ENCODE measurements around the gene NFASC.

The NFASC gene

DNA sequence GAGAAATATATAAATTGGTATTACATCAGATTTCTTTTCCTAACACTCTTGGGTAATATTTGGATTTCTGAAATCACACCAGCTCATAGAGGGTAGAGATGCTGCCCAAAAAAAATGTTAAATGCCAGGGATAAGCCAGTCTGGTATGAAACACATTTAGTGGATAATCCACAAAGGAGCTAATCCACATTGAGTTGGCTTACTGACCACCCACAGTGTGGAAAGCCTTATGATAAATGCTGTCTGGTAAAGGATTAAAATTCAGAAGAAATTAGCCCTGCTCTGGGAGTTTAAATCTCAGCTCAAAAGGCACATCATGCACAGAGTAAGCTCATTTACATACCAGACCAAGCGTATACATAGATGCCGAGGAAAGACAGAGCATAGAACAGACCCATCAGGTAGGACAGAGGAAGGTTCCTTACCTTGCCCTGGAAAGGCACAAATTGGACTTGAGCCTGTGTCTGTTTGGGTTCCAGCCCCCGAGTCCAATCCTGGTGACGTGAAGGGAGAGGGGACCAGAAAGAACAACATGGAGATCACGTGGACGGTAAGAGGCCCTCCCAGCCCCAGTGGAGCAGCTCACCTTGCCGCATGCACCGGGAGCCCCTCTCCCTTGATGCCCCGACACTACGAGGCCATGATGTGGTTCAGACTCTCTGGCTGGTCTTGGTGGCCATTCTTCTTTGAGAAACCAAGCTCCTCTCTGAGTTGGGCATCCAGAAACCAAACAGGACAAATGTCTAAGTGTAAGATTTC lies 109.4 kb downstream of the NFASC start:
- Mint-ChIP-seq H3K4me1 (ENCODE audit: low read depth) (no peaks in the 10 kb centered on the region), H3K27me3 (peaks cover 14% of the 10 kb centered on the region), H3K36me3 (no peaks in the 10 kb centered on the region), H3K9me3 (ENCODE audit: low read depth) (no peaks in the 10 kb centered on the region), H3K27ac (no peak overlapping the region), H3K4me3 (no peak overlapping the region)

DNA sequence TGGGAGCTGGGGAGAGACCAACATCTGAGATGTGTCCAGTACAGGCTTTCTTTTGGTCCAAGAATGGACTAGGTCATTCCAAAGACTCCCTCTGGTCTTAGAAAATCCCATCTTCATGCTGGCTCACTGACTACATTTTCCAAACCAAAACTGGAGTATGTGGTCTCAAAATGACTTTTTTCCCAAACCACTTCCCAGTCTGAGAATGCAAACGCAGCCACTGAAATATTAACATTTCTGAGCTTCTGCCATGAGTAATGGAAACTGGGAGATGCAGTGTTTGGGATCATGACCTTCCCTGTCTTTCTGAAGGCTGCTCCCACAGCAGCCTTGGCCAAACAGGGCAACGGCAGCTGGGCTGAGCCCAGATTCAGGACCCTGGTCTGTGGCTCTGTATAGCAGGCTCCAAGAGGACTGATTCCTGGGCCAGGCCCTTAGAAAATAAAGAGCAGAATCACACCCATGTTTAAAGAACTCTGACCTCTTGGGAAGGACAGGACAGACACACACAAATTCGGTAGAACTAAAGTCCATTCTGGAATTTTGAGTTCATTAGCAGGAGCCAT lies 110.3 kb downstream of the NFASC start:
- H3K4me3 Mint-ChIP-seq = no peak overlapping the region
- no peaks in the 10 kb centered on the region for H3K36me3 Mint-ChIP-seq
- no peaks in the 10 kb centered on the region for H3K4me1 Mint-ChIP-seq (ENCODE audit: low read depth)
- no peak overlapping the region for H3K27ac Mint-ChIP-seq
- peaks cover 16% of the 10 kb centered on the region for H3K27me3 Mint-ChIP-seq
- no peaks in the 10 kb centered on the region for H3K9me3 Mint-ChIP-seq (ENCODE audit: low read depth)

DNA sequence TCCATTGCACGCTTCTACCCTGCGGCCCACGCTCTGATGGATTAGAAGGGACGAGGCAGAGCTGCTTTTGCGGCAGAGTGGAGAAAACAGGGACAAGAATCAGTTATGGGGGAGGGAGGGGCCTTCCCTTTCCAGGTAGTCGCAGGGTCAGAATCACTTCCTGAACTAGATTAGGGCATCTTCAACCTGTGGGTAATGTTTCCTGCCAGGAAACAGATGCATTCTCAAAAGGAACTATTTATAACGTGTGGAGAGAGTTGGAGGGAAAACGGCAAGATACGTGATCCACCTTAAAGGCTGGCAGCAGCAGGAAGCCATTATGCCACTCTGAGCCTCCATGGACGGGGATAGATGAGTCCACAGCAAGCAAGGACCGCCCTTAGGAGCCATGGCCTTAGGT lies 112.5 kb downstream of the NFASC start:
- H3K36me3 Mint-ChIP-seq = no peaks in the 10 kb centered on the region
- no peak overlapping the region for H3K4me3 Mint-ChIP-seq
- H3K27me3 Mint-ChIP-seq = peaks cover 9% of the 10 kb centered on the region
- H3K27ac Mint-ChIP-seq = no peak overlapping the region
- no peaks in the 10 kb centered on the region for H3K4me1 Mint-ChIP-seq (ENCODE audit: low read depth)
- H3K9me3 Mint-ChIP-seq (ENCODE audit: low read depth) = no peaks in the 10 kb centered on the region

GRCh38 chr1:204983881-204984280 lies 113.2 kb downstream of the NFASC start:
- H3K4me1 Mint-ChIP-seq (ENCODE audit: low read depth) = no peaks in the 10 kb centered on the region

GRCh38 chr1:204984499-204984898 lies 113.8 kb downstream of the NFASC start:
- H3K9me3 Mint-ChIP-seq (ENCODE audit: low read depth) = no peaks in the 10 kb centered on the region
- peaks cover 8% of the 10 kb centered on the region for H3K27me3 Mint-ChIP-seq
- H3K36me3 Mint-ChIP-seq = no peaks in the 10 kb centered on the region
- H3K27ac Mint-ChIP-seq = no peak overlapping the region
- no peaks in the 10 kb centered on the region for H3K4me1 Mint-ChIP-seq (ENCODE audit: low read depth)
- no peak overlapping the region for H3K4me3 Mint-ChIP-seq

More at GRCh38 chr1:204983881-204984280, 113.2 kb downstream of the NFASC start:
- peaks cover 9% of the 10 kb centered on the region for H3K27me3 Mint-ChIP-seq
- no peaks in the 10 kb centered on the region for H3K36me3 Mint-ChIP-seq
- no peaks in the 10 kb centered on the region for H3K9me3 Mint-ChIP-seq (ENCODE audit: low read depth)
- no peak overlapping the region for H3K27ac Mint-ChIP-seq
- H3K4me3 Mint-ChIP-seq = no peak overlapping the region

- Mint-ChIP-seq H3K9me3 (ENCODE audit: low read depth) (no peaks in the 10 kb centered on the region), H3K36me3 (no peaks in the 10 kb centered on the region), H3K4me3 (no peak overlapping the region), H3K27ac (no peak overlapping the region), H3K4me1 (ENCODE audit: low read depth) (no peaks in the 10 kb centered on the region), H3K27me3 (peaks cover 7% of the 10 kb centered on the region)
These were observed 115.5 kb downstream of the NFASC start for GRCh38 chr1:204986181-204986580.

DNA sequence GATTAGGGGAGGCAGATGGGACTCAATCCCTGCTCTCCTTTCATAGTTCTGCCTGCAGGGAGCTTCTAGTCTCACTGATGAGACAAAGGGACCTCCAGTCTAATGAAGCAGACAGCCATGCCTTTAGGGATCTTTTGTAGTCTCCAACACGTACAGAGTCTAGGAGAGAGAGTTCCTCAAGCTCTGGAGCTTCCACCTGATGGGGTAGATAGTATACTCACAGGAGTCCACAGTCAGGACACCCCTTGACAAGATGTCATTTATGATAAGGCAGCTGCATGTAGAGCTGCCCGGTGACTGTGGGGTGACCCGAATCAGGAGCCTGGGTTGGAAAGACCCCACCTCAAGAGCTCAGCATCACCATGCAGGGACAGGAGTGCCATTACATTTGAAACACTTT lies 117.0 kb downstream of the NFASC start:
- H3K27me3 Mint-ChIP-seq = peaks cover 3% of the 10 kb centered on the region
- peaks cover 9% of the 10 kb centered on the region for H3K4me1 Mint-ChIP-seq (ENCODE audit: low read depth)
- H3K9me3 Mint-ChIP-seq (ENCODE audit: low read depth) = no peaks in the 10 kb centered on the region
- no peak overlapping the region for H3K27ac Mint-ChIP-seq
- no peak overlapping the region for H3K4me3 Mint-ChIP-seq
- no peaks in the 10 kb centered on the region for H3K36me3 Mint-ChIP-seq

GRCh38 chr1:204988196-204988595 lies 117.5 kb downstream of the NFASC start:
- Mint-ChIP-seq H3K36me3 (no peaks in the 10 kb centered on the region), H3K27me3 (peaks cover 2% of the 10 kb centered on the region), H3K27ac (no peak overlapping the region), H3K4me1 (ENCODE audit: low read depth) (peaks cover 14% of the 10 kb centered on the region), H3K4me3 (no peak overlapping the region), H3K9me3 (ENCODE audit: low read depth) (no peaks in the 10 kb centered on the region)

GRCh38 chr1:204989266-204990058 lies 118.8 kb downstream of the NFASC start:
- H3K27ac Mint-ChIP-seq = no peak overlapping the region
- no peaks in the 10 kb centered on the region for H3K9me3 Mint-ChIP-seq (ENCODE audit: low read depth)
- H3K4me1 Mint-ChIP-seq (ENCODE audit: low read depth) = peaks cover 19% of the 10 kb centered on the region
- H3K27me3 Mint-ChIP-seq = peaks cover 2% of the 10 kb centered on the region
- no peaks in the 10 kb centered on the region for H3K36me3 Mint-ChIP-seq
- no peak overlapping the region for H3K4me3 Mint-ChIP-seq

DNA sequence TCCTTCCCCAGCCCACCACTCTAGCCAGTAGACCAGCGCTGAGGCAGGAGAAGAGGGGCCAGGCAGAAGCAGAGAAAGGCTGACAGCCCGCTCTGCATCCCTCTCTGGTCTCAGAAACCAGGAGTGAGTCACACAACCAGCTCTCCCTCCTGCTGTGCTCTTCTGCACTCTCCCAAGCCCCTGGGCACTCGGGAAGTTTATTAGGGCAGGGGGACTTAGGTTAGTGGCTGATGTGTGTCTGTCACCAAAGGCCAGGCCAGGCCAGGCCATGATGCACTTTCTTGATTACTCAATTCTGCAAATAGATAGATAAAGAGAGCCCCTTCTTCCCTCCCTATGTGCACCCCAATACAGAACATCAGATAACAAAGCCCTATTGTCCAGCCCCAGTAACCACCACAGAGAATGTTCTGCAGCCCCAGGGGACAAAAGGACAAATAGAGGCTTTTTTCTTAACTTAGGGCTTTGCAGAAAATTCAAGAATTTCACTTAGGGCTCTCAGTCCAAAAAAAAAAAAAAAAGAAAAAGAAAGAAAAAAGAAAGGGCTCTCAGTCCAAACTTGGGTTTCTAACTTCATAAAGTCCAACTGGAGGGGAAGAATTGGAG lies 119.5 kb downstream of the NFASC start:
- H3K9me3 Mint-ChIP-seq (ENCODE audit: low read depth) = no peaks in the 10 kb centered on the region
- H3K4me1 Mint-ChIP-seq (ENCODE audit: low read depth) = peaks cover 19% of the 10 kb centered on the region
- H3K27me3 Mint-ChIP-seq = peaks cover under 1% of the 10 kb centered on the region
- H3K27ac Mint-ChIP-seq = no peak overlapping the region
- H3K36me3 Mint-ChIP-seq = no peaks in the 10 kb centered on the region
- no peak overlapping the region for H3K4me3 Mint-ChIP-seq

- Mint-ChIP-seq H3K4me3 (no peak overlapping the region), H3K27me3 (no peaks in the 10 kb centered on the region), H3K9me3 (ENCODE audit: low read depth) (no peaks in the 10 kb centered on the region), H3K4me1 (ENCODE audit: low read depth) (peaks cover 19% of the 10 kb centered on the region), H3K36me3 (no peaks in the 10 kb centered on the region), H3K27ac (no peak overlapping the region)
These were observed 120.2 kb downstream of the NFASC start for GRCh38 chr1:204990721-204991341.

DNA sequence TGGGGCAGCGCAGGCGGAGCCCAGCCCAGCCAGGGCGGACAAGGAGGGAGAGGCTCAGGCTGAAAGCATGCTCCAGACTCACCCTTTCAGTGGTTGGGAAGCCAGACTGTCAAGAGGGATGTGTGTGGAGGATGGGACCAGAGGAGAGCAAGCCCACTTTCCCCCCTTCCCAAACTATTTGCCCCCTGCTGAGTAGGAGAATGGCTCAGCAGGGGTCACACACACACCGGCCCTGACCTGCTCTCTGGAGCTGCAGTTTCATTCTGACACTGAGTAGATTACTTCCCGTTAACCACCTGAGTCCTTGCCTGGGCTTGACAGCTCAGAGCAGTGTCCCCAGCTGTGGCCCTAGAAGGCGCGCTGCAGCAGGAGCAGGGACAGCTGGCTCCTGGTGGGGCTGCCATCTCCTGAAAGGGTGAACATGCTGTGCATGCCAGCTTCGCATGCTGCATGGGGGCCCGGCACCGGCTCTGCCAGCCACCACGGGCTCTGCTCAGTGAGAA lies 120.7 kb downstream of the NFASC start:
- Mint-ChIP-seq H3K27ac (no peak overlapping the region), H3K36me3 (no peaks in the 10 kb centered on the region), H3K4me1 (ENCODE audit: low read depth) (peaks cover 19% of the 10 kb centered on the region), H3K27me3 (no peaks in the 10 kb centered on the region), H3K4me3 (no peak overlapping the region), H3K9me3 (ENCODE audit: low read depth) (no peaks in the 10 kb centered on the region)

- no peaks in the 10 kb centered on the region for H3K36me3 Mint-ChIP-seq
- no peaks in the 10 kb centered on the region for H3K9me3 Mint-ChIP-seq (ENCODE audit: low read depth)
- no peaks in the 10 kb centered on the region for H3K27me3 Mint-ChIP-seq
- peaks cover 19% of the 10 kb centered on the region for H3K4me1 Mint-ChIP-seq (ENCODE audit: low read depth)
- peak overlapping the region; percentile 30 for H3K4me3 Mint-ChIP-seq
- no peak overlapping the region for H3K27ac Mint-ChIP-seq
These were observed 121.7 kb downstream of the NFASC start for GRCh38 chr1:204992201-204992997.

GRCh38 chr1:204992998-204993314 lies 122.3 kb downstream of the NFASC start:
- Mint-ChIP-seq H3K4me1 (ENCODE audit: low read depth) (peaks cover 19% of the 10 kb centered on the region), H3K36me3 (no peaks in the 10 kb centered on the region), H3K27me3 (no peaks in the 10 kb centered on the region), H3K4me3 (no peak overlapping the region), H3K27ac (no peak overlapping the region), H3K9me3 (ENCODE audit: low read depth) (no peaks in the 10 kb centered on the region)
